IPS-NIHi7 (cell line): ENCODE results near the gene PAF1.
A peak's percentile ranks its signal among the peaks of the same experiment; 100 is the strongest.

ENCODE experiments used
- DNase-seq: peaks from one replicate; pipeline ENCODE4 v3.0.0; 2012; ENCODE audit warnings: mixed read lengths; ENCODE audit errors: extremely low spot score

PAF1 gene

DNA sequence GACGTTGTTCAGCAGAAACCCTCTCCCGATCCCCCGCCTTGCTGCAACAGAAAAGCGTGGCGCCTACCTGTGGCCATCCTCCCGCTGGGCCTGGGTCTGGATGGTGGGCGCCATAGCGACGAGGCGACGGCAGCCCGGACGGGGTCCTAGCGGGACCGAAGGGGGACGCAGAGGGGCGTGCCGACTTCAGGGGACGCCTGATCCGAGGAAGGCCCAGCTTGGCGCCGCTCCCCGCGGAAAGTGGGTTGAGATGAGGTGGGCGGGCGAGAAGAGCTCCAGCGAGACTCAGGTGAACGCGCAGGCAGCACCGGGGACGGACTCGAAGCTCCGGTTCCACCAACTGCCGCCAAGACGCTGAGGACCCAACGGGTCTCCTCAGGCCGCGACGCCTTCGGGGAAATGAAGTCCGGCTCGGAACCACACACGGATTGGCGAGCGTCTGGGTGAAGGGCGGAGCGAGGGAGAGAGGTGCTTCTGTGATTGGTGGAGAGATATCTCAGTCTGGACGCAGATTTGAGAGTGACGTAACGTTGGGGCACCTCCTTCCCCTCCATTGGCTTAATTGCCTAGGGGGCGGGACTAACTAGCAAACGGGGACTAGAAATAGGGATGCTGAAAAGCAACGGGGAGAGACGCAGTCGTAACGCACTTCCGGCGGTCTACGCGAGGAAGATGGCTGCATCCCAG lies at the start of gene PAF1, which contains the start of gene MED29:
Gene PAF1 (minus strand): TSS at position 356 of the 687 bp plus-strand sequence. CDS start 242 bp downstream, at position 114.
Gene MED29 (plus strand): TSS at position 628 of the 687 bp plus-strand sequence. CDS start 45 bp downstream, at position 673.
- peak; percentile 98 for DNase-seq

DNA sequence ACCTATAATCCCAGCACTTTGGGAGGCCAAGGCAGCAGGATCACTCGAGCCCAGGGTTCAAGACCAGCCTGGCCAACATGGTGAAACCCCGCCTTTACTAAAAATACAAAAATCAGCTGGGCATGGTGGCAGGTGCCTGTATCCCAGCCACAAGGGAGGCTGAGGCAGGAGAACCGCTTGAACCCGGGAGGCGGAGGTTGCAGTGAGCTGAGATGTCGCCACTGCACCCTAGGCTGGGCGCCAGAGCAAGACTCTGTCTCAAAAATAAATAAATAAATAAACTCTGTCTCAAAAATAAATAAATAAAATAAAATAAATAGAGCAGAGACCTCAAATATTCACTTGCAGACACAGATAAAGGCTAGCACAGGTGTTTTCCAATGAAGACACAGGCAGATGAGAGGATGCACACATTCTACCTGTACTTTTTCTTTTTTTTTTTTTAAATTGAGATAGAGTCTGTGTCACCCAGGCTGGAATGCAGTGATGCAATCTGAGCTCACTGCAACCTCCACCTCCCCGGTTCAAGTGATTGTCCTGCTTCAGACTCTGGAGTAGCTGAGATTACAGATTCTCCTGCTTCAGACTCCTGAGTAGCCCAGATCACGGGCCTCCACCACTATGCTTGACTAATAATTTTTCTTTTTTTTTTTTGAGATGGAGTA lies 47.5 kb upstream of the PAF1 start:
- no peak for DNase-seq

DNA sequence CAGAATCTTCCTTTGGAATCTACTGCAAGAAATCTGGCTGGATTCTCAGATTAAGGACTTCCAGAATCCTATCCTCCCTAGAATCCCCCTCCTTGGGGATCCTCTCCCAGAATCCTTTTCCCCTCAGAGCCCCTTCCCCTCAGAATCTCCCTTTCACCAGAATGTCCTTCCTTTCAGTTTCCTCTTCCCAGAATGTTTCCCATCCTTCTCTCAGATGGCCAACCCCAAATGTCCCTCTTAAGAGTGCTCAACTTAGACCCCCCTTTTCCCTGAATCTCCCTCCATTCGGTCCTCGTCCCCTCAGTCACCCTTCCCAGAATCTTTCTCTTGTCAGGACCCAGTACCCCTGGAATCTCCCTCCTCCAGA lies 45.4 kb upstream of the PAF1 start:
- DNase-seq: no peak

- DNase-seq: peak; percentile 95
Measured at GRCh38 chr19:39435499-39436349, 44.8 kb upstream of the PAF1 start, which contains the start of gene RPS16. TSS of gene RPS16 (minus strand) at chr19:39435949. CDS start at chr19:39435895, 54 bp downstream.

GRCh38 chr19:39434123-39435076 lies 43.5 kb upstream of the PAF1 start:
- no peak for DNase-seq

GRCh38 chr19:39433480-39434079 lies 42.7 kb upstream of the PAF1 start:
- DNase-seq: no peak

- no peak for DNase-seq
Measured at GRCh38 chr19:39432677-39433025, 41.7 kb upstream of the PAF1 start.

- DNase-seq: no peak
Measured at GRCh38 chr19:39430675-39431593, 40.0 kb upstream of the PAF1 start.

DNA sequence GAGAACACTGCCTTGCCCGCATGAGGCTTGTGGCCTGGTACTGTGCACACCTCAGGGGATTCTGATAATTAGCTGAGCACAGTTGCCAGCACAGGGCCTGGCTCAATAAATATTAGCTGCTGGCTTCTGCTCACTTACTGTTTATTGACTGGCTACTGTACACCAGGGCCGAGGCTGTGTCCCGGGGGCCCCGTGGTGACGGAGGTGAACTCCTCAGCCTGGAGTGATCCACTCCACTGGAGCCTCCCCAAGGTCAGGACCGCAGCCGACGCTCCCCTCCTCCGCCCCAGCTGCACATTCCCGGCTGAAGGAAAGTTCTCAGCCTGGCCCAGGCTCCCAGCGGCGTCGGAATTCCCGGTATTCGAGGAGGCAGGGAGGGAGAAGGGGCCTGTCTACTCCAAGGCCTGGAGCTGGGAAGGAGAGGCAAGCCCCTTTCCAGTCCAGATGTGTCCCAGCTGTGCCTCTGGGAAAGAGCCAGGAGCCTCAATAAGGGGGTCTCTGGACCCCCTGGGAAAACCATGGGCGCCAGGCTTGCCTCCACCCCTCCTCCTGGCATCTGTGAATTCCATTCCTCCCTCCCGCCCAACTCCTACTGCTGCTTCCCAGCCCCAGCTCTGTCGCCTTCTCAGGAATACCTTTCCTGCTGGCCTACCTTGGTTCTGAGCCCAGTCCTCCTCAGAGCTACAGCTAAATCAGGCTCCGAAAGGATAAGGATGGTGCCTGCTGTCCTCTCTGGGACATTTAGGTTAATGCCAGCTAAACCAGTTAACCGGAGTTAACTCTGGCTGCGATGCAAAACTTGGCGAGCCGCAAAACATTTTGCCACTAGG lies 37.6 kb upstream of the PAF1 start:
- DNase-seq: peak; percentile 82

DNA sequence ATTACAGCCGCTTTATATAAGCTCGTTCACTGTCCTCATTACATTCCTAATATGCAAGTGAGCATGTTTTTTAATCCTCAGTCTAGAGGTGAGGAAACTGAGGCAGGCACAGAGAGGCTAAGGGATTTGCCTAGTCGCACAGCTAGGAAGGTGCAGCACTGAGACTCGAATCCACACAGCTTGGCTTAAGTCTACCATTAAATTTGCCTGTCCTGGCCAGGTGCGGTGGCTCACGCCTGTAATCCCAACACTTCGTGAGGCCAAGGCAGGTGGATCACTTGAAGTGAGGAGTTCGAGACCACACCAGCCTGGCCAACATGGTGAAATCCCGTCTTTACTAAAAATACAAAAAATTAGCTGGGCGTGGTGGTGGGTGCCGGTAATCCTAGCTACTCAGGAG lies 36.8 kb upstream of the PAF1 start:
- no peak for DNase-seq

DNA sequence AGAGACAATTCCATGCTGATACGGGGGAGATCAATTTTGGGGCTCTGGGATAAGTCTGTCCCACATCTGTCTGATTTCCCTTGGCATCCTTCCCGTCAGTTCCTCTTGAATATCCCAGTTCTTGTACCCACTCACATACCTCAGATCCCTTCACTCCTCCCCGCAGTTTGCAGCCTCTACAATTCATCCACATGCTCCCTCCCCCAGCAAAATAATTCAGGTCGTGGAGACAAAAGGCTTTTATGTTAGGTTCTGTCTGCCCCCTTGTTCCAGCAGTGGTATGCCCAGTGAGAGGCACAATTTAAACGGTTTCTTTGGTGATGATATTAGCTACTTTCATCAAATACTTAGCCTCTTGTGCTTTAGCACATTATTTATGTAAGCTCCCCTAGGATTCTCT lies 35.3 kb upstream of the PAF1 start:
- no peak for DNase-seq

DNA sequence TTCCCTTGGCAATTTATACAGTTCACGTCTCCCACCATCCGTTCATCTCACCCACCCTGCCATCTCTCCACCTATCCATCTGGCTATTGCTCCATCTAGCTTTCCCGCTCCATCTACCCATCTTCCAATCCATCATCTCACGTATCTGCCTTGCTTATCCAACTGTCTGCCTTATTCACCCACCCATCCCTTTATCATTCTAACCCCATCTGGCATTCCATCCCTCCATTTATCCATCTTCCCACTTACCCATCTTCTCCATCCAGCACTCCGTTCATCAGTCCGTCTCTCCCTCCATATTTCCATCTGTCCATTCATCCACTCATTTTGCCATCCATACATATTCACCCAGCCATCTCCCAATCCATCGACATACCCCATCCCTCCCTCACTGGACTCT lies 34.8 kb upstream of the PAF1 start:
- DNase-seq: no peak

GRCh38 chr19:39424934-39425333 lies 34.0 kb upstream of the PAF1 start:
- DNase-seq: no peak

DNA sequence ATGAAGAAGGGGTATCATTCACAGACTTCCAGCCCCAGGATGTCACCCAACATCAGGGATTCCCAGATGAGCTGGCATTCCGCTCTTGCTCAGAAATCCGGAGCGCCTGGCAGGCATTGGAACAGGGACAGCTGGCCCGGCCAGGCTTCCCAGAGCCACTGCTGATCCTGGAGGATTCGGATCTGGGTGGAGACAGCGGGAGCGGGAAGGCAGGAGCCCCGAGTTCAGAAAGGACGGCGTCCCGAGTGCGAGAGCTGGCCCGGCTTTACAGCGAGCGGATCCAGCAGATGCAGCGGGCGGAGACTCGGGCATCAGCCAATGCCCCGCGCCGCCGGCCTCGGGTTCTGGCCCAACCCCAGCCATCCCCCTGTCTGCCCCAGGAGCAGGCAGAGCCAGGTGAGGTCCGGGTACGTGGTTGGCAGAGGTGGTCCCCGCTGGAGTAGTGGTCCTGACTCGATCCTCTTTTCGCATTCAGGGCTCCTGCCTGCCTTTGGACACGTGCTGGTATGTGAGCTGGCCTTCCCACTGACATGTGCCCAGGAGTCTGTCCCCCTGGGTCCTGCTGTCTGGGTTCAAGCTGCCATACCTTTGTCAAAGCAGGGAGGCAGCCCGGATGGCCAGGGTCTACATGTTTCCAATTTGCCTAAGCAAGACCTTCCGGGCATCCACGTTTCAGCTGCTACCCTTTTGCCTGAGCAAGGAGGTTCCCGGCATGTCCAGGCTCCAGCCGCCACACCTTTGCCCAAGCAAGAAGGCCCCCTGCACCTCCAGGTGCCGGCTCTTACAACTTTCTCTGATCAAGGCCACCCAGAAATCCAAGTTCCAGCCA lies 32.6 kb upstream of the PAF1 start:
- DNase-seq: no peak

DNA sequence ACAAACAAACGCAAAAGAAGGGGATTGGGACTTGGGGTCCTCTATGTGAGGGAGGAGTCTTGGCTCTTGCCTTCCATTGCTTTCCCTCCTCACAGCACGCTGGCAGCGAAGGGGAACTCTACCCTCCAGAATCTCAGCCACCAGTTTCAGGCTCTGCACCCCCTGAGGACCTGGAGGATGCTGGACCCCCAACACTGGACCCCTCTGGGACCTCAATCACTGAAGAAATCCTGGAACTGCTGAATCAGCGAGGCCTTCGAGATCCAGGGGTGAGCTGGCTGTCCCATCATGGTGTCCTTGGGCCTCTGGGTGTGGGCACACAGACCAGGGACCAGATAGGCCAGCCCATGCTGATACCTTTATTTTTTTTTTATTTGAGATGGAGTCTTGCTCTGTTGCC lies 31.1 kb upstream of the PAF1 start:
- no peak for DNase-seq

DNA sequence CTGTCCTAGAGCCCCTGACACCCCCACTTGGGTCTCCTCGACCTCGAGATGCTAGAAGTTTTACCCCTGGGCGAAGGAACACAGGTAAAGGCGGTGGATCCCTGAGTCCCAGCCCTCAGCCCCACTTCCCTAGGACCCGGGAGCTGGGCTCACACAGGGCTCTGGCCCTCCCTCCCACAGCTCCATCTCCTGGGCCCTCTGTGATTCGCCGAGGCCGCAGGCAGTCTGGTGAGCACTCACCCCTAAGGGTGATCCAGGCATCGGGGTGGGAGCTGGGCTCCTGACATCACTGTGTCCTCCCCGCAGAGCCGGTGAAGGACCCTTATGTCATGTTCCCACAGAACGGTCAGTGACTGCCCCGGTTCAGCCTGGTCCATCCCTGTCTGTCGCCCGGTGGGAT lies 29.9 kb upstream of the PAF1 start:
- DNase-seq: no peak

DNA sequence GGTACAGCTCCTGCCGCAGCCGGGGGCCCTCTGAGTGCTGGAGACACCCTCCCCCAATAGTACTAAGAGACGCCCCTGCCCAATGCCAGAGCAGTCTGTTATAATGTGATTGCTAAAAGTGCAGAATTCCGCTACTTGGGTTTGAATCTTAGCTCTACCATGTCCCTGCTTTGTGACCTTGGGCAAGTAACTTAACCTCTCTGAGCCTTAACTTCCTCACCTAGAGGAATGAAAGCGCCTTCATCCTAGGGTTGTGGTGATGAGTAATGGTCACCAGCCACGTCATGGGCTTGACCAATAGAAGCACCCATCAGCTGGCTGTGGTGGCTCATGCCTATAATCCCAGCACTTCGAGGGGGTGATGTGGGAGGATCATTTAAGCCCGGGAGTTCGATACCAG lies 28.1 kb upstream of the PAF1 start:
- DNase-seq: no peak
